Motor neuron (in vitro differentiated cells): ENCODE data around the gene WDR53. TPM values are rescaled to one million over a fixed set of nuclear protein-coding genes. Genes with fewer than 3 reads are reported as not detected.
"Not testable (repeated sequence)": the region's sequence is repeated elsewhere in the genome, so short reads cannot be mapped to it uniquely, and the experiment has no call there.

ENCODE experiments used
- ATAC-seq, 8 experiments: fragments of 200-7000 bp; cut with Tn5 transposase; replicated peaks in 6 of 8; 2 replicates each; pipeline ENCODE4 v1.8.0; 2021; ENCODE audit warnings: mild to moderate bottlenecking in 8 of 8, moderate library complexity in 8 of 8
- H3K27ac ChIP-seq, 2 donors: fragments of 250-450 bp; sonication (Bioruptor Pico); 2 replicates each; pipeline ENCODE4 v1.9.0; 2021; ENCODE audit warnings: antibody characterized with exemption in 2 of 2, mild to moderate bottlenecking in 2 of 2, moderate library complexity in 1 of 2
- H3K4me1 ChIP-seq, 2 donors: fragments of 250-450 bp; sonication (Bioruptor Pico); replicated peaks in 1 of 2; 2 replicates each; pipeline ENCODE4 v1.6.1; 2021; ENCODE audit warnings: antibody characterized with exemption in 2 of 2, mild to moderate bottlenecking in 2 of 2, moderate library complexity in 1 of 2
- H3K4me3 ChIP-seq, 5 donors: fragments of 250-450 bp; sonication (Bioruptor Pico); 2 replicates each; pipeline ENCODE4 v1.9.0; 2021; ENCODE audit warnings: antibody characterized with exemption in 5 of 5, mild to moderate bottlenecking in 5 of 5, moderate library complexity in 4 of 5
- WGBS, 10 experiments: fragments of 450-650 bp; shearing (Covaris generic); methylation state at CpG; one replicate each; pipeline ENCODE4 v1.0.0; 2022; 5-methylcytosine and 5-hydroxymethylcytosine counted together
- in situ Hi-C, 9 experiments: fragments of 400-800 bp; cut with MboI; loops; one replicate each; pipeline ENCODE4 v1.15.0; 2021; ENCODE audit warnings: low sequenced_read_pairs in 9 of 9, low pct_unique_long_range_greater_than_20kb in 2 of 9; ENCODE audit not compliant: unreplicated experiment in 9 of 9
- total RNA-seq, 8 experiments: library from RNA; unstranded; fragments of 300-600 nt; gene quantifications; 2 replicates each; pipeline versions ENCODE4 v1.2.3 to v1.2.4, GENCODE V29; 2022

WDR53 gene
- total RNA-seq, 8 experiments from 2014 or later, result 5.7 to 13.1 (median 9.4) TPM

DNA sequence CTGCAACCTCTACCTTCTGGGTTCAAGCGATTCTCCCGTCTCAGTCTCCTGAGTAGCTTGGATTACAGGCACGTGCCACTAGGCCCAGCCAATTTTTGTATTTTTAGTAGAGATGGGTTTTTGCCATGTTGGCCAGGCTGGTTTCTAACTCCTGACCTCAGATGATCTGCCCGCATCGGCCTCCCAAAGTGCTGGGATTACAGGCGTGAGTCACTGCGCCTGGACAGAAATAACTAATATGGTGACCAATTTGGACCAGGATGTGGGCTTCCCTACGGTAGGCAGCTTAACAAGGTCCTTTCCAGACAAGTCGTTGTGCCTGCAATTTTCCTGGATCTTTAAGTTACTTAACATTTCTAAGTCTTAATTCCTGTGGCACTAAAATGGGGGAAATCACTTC, 14.8 kb downstream of the WDR53 start:
- in situ Hi-C loops, result no loop called here
- ATAC-seq, result no peak
- no peaks in the 10 kb centered on the region for H3K4me1 ChIP-seq
- H3K27ac ChIP-seq, result no peak overlapping the region
- 67 to 100% (median 94%) methylated on average over 2 to 8 of the region's 9 CpGs; no CpG with 5 or more reads in 3 of the 10 experiments for WGBS, 10 experiments
- H3K4me3 ChIP-seq, result no peak overlapping the region

DNA sequence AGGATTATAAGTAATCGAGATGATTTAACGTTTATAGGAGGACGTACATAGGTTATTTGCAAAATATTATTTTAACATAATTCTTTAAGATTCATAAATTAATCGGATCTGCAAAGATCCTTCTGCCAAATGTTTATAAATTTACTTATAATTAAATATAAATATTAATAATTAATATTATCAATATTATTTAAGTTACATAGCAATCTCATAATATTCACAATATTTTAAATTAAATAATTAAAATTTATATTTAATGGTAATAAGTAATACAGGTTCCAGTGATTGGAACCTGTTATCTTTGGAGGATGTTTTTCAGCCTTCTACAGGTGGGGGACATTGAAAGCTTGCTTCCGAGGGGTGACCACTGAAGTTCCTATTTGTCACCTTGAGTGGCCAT, 16.1 kb downstream of the WDR53 start:
- WGBS, 10 experiments, result 83 to 100% (median 95%) methylated on average over 2 to 5 of the region's 5 CpGs
- ATAC-seq, result no peak
- Histone ChIP-seq H3K27ac (no peak overlapping the region), H3K4me3 (no peak overlapping the region), H3K4me1 (no peaks in the 10 kb centered on the region)
- in situ Hi-C loops, result no loop called here

DNA sequence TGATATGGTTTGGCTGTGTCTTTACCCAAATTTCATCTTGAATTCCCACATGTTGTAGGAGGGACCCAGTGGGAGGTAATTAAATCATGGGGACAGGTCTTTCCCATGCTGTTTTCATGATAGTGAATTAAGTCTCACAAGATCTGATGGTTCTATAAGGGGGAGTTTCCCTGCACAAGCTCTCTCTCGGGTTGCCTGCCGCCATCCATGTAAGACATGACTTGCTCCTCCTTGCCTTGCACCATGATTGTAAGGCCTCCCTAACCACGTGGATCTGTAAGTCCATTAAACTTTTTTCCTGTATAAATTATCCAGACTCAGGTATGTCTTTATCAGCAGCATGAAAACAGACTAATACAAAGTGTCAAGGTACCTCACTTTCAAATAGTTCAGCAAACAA, 18.2 kb downstream of the WDR53 start:
- H3K4me1 ChIP-seq, ATAC-seq, H3K27ac ChIP-seq, H3K4me3 ChIP-seq, in situ Hi-C loops: not testable (repeated sequence)
- WGBS, 10 experiments, result 54 to 100% (median 100%) methylated on average over 2 to 3 of the region's 3 CpGs; no CpG with 5 or more reads in 5 of the 10 experiments

GRCh38 chr3:196549312-196549711, 19.0 kb downstream of the WDR53 start:
- H3K4me1 ChIP-seq, H3K27ac ChIP-seq, in situ Hi-C loops, ATAC-seq, H3K4me3 ChIP-seq: not testable (repeated sequence)
- WGBS, 10 experiments, result 71 to 80% methylated on average over 1 of the region's 1 CpG; no CpG with 5 or more reads in 8 of the 10 experiments

GRCh38 chr3:196547067-196547466, 21.3 kb downstream of the WDR53 start:
- ATAC-seq, result no peak
- in situ Hi-C loops, result no loop called here

GRCh38 chr3:196546537-196546936, 21.8 kb downstream of the WDR53 start:
- Histone ChIP-seq H3K4me1 (no peaks in the 10 kb centered on the region), H3K4me3 (no peak overlapping the region), H3K27ac (no peak overlapping the region)
- no peak for ATAC-seq
- in situ Hi-C loops, result no loop called here
- 40 to 100% (median 76%) methylated on average over 1 to 5 of the region's 5 CpGs for WGBS, 10 experiments

More at GRCh38 chr3:196547067-196547466, 21.3 kb downstream of the WDR53 start:
- Histone ChIP-seq H3K4me1 (no peaks in the 10 kb centered on the region), H3K27ac (no peak overlapping the region), H3K4me3 (no peak overlapping the region)
- 82 to 100% (median 92%) methylated on average over 1 to 2 of the region's 2 CpGs; no CpG with 5 or more reads in 5 of the 10 experiments for WGBS, 10 experiments

GRCh38 chr3:196544491-196544992, 23.8 kb downstream of the WDR53 start:
- 66 to 100% (median 92%) methylated on average over 1 to 2 of the region's 2 CpGs; no CpG with 5 or more reads in 1 of the 10 experiments for WGBS, 10 experiments
- no peak for ATAC-seq
- in situ Hi-C loops, result no loop called here
- Histone ChIP-seq H3K27ac (no peak overlapping the region), H3K4me1 (no peaks in the 10 kb centered on the region), H3K4me3 (no peak overlapping the region)

GRCh38 chr3:196541684-196542445, 26.5 kb downstream of the WDR53 start:
- Histone ChIP-seq H3K27ac (no peak overlapping the region), H3K4me3 (no peak overlapping the region), H3K4me1 (no peaks in the 10 kb centered on the region)
- no peak for ATAC-seq
- whole genome bisulfite sequencing, 10 experiments, result 28 to 100% (median 90%) methylated on average over 2 to 6 of the region's 6 CpGs
- in situ Hi-C loops, result no loop called here

GRCh38 chr3:196537319-196537984, 30.9 kb downstream of the WDR53 start:
- in situ Hi-C loops, result no loop called here

DNA sequence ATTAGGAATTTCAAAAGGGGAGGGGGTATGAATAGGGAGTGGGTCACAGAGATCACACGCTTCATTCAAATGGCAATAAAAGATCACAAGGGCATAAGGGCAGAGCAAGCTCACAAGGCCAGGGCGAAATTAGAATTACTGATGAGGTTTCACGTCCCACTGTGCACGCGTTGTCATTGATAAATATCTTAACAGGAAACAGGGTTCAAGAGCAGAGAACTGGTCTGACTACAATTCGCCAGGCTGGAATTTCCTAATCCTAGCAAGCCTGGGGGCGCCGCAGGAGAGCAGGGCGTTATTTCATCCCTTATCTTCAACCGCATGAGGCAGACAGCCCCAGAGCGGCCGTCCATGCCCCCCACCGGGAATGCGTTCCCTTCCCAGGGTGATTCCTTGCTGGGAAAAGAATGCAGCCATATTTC, 35.1 kb downstream of the WDR53 start:
- Histone ChIP-seq H3K4me3 (peak overlapping the region in 1 of 5 donors; percentile 8), H3K4me1 (no peaks in the 10 kb centered on the region), H3K27ac (peak overlapping the region in 1 of 2 donors; percentile 29)
- WGBS, 10 experiments, result 0 to 71% (median 19%) methylated on average over 1 to 6 of the region's 14 CpGs; no CpG with 5 or more reads in 2 of the 10 experiments
- in situ Hi-C loops, result no loop called here
- ATAC-seq, result peak in 2 of 8 experiments; percentile 26 to 38

More at GRCh38 chr3:196537319-196537984, 30.9 kb downstream of the WDR53 start:
- 0 to 83% (median 53%) methylated on average over 1 to 11 of the region's 18 CpGs; no CpG with 5 or more reads in 1 of the 10 experiments for WGBS, 10 experiments
- no peak for ATAC-seq
- Histone ChIP-seq H3K27ac (no peak overlapping the region), H3K4me3 (no peak overlapping the region), H3K4me1 (no peaks in the 10 kb centered on the region)

DNA sequence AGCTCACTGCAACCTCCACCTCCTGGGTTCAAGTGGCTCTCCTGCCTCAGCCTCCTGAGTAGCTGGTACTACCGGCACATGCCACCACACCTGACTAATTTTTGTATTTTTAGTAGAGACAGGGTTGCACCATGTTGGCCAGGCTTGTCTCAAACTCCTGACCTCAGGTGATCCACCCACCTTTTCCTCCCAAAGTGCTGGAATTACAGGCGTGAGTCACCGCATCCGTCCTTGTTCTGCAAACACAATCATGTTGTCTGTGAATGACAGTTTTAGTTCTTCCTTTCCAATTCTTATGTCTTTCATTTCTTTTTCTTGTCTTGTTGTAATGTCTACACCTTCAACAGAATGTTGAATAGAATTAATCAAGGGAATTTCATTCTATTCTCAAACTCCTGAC, 36.9 kb downstream of the WDR53 start:
- in situ Hi-C loops, result no loop called here
- Histone ChIP-seq H3K4me1 (no peaks in the 10 kb centered on the region), H3K27ac (no peak overlapping the region), H3K4me3 (no peak overlapping the region)
- WGBS, 10 experiments, result 67 to 100% (median 88%) methylated on average over 2 to 3 of the region's 4 CpGs; no CpG with 5 or more reads in 4 of the 10 experiments
- ATAC-seq, result no peak

DNA sequence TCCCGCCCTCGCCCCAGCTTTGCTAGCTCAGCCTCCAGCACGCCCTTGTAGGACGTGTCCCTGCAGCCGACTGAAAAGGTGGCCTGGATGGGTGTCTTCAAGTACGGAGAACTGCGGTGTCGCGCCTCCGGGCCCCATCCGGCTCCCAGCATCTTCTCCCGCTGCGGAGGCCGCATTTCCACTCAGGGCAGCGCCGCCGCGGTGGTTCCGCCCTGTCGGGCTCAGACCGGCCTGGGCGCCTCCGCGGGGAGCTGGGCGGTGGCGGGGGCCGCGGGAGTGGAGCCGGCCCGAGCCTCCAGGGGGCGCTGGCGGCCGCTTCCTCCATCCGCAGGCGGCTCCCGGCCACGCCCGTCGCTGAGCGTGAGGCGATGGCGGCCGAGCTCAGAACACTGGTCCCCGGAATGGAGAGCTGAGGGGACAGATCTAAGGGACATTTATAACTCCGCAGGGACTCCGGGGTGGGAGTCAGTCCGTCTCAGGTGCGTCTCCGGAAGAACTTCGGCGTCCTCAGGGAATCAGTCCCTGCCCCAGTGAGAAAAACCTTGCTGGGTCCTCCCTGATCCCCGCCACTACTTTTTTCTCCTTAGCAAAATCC, 39.6 kb downstream of the WDR53 start:
- Histone ChIP-seq H3K27ac (no peak overlapping the region), H3K4me1 (no peaks in the 10 kb centered on the region), H3K4me3 (peak overlapping the region in 2 of 5 donors; percentile 18 to 30)
- in situ Hi-C loops, result no loop called here
- WGBS, 10 experiments, result 0 to 75% (median 45%) methylated on average over 4 to 8 of the region's 52 CpGs; no CpG with 5 or more reads in 5 of the 10 experiments
- ATAC-seq, result peak; percentile 81 to 99 (median 96)

GRCh38 chr3:196525141-196525540, 43.2 kb downstream of the WDR53 start:
- no peak for ATAC-seq
- WGBS, 10 experiments, result 7 to 95% (median 71%) methylated on average over 1 to 4 of the region's 4 CpGs; no CpG with 5 or more reads in 2 of the 10 experiments
- no peak overlapping the region for H3K4me3 ChIP-seq
- H3K4me1 ChIP-seq, result no peaks in the 10 kb centered on the region
- H3K27ac ChIP-seq, result no peak overlapping the region
- in situ Hi-C loops, result no loop called here
